Activated naive CD8-positive, alpha-beta T cell treated with anti-CD3 and anti-CD28 coated beads, Interleukin-2, amount 50 U/mL, for 24 hours (primary cell): ENCODE data around the gene SELPLG.
A peak's percentile ranks its signal among the peaks of the same experiment; 100 is the strongest.
"Not testable (repeated sequence)": the region's sequence is repeated elsewhere in the genome, so short reads cannot be mapped to it uniquely, and the experiment has no call there.

Source experiments
- ATAC-seq: fragments of 150-1000 bp; cut with Tn5 transposase; one replicate; pipeline ENCODE4 v1.10.0; 2021
- DNase-seq: peaks from one replicate; pipeline ENCODE4 v3.0.0; 2021
- H3K27ac Mint-ChIP-seq: one replicate; pipeline ENCODE4 v1.8.0; 2021; ENCODE audit warnings: mild to moderate bottlenecking, mixed read lengths
- H3K27me3 Mint-ChIP-seq: one replicate; pipeline ENCODE4 v1.8.0; 2021; ENCODE audit warnings: mixed read lengths
- H3K36me3 Mint-ChIP-seq: one replicate; pipeline ENCODE4 v1.8.0; 2021; ENCODE audit warnings: low read depth, mixed read lengths
- H3K4me1 Mint-ChIP-seq: one replicate; pipeline ENCODE4 v1.8.0; 2021; ENCODE audit warnings: mixed read lengths
- H3K4me3 Mint-ChIP-seq: one replicate; pipeline ENCODE4 v1.8.0; 2021; ENCODE audit warnings: mild to moderate bottlenecking, moderate library complexity, mixed read lengths
- H3K9me3 Mint-ChIP-seq: one replicate; pipeline ENCODE4 v1.8.0; 2021; ENCODE audit warnings: mixed read lengths

Gene SELPLG

DNA sequence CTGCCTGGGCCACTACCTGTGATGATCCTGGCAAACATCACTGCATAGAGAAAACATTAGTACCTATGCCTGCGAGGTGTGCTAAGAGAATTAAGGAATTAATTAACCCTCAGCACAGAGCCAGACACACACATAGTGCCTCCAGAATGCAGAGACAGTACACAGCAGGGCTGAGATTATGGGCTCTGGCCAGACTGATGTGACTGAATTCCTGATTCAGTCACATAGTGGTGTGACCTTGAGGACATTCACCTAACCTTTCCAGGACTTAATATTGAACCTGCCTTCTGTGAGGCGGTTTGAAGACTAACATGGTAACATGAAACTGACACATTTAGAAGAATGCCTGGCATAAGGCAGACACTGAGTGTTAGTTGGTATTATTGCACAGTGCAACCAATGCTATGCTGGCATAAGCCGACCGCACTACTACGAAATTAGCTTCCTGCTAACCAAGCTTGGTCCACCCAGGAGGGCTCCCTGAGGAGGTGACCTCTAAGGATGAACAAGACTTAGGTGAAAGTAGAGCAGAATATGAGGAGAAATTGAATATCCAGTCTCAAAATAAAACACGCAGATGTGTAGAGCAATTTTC, 32.0 kb upstream of the SELPLG start:
- H3K27me3 Mint-ChIP-seq, result no peaks in the 10 kb centered on the region
- DNase-seq (no peak), ATAC-seq (no peak)
- no peaks in the 10 kb centered on the region for H3K9me3 Mint-ChIP-seq
- no peak overlapping the region for H3K27ac Mint-ChIP-seq
- no peak overlapping the region for H3K4me3 Mint-ChIP-seq
- H3K4me1 Mint-ChIP-seq, result peaks cover 32% of the 10 kb centered on the region
- no peaks in the 10 kb centered on the region for H3K36me3 Mint-ChIP-seq

DNA sequence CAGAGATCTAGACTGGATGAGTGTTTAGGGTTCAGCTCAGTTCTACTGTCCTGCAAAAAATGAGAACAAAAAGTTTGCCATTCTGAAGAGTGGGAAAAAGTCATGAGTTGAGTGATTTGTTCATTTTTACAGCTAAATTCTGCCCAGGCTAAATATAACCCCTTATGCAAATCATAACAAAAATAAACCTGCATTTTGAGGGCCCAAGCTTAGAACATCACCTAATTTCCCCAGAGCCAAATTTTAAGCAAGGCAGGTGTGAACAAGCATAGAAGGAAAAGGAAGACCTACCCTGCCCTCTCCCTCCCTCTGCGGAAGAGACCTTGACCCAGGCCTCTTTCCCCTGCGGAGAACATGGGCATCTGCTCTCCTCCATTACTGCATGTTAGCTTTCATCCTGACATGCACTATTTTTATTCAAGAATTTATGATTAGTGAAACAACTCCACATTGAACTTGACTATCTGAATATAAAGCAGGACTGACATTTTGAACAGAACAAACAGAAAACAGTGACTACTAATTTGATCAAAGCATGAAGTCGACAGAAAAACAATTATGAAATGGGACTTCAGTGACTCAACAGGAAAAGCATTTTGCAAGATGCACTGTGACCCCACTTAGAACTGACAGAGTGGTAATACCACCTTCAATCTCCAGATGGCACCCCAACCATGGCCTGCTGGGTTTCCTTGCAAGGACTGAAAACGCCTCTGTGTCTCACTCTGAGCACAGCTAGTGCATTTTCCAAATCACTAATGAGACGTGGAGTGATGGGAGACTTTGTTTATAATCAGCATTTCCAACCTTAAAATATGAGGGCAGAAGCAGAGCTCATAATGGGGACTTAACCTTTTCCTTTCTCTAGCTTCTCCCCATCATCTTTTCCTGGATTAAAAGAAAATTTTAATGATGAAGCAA, 30.9 kb upstream of the SELPLG start:
- no peaks in the 10 kb centered on the region for H3K27me3 Mint-ChIP-seq
- H3K9me3 Mint-ChIP-seq, result no peaks in the 10 kb centered on the region
- peak overlapping the region; percentile 60 for H3K27ac Mint-ChIP-seq
- peaks cover 32% of the 10 kb centered on the region for H3K4me1 Mint-ChIP-seq
- ATAC-seq, result peak; percentile 99
- peak; percentile 83 for DNase-seq
- H3K4me3 Mint-ChIP-seq, result peak overlapping the region; percentile 21
- H3K36me3 Mint-ChIP-seq, result no peaks in the 10 kb centered on the region

DNA sequence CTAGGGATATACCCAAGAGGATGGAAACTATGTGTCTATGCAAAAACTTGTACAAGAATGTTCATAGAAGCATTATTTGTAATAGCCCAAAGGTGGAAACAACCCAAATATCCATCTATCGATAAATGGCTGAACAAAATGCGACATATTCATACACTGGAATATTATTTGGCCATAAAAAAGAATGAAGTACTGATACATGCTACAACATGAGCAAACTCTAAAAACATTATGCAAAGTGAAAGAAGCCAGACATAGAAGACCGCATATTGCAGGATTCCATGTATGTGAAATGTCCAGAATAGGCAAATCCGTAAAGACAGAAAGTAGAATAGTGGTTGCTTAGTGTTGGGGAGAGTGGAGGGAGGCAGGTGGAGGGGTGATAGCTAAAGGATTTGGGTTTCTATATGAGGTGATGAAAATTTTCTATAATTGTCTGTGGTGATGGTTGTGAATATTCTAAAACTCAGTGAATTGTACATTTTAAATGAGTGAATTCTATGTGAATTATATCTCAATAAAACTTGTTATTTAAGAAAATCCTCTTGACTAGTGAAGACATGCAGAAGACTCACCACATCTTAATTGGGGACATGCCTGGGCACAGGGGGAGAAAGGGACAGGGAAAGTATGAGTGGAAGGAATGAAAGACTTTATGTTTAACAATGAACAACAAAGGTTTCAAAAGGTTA, 29.8 kb upstream of the SELPLG start:
- DNase-seq (no peak), ATAC-seq (no peak)
- Mint-ChIP-seq H3K4me3 (no peak overlapping the region), H3K27me3 (no peaks in the 10 kb centered on the region), H3K36me3 (no peaks in the 10 kb centered on the region), H3K27ac (no peak overlapping the region), H3K4me1 (peaks cover 32% of the 10 kb centered on the region), H3K9me3 (no peaks in the 10 kb centered on the region)

DNA sequence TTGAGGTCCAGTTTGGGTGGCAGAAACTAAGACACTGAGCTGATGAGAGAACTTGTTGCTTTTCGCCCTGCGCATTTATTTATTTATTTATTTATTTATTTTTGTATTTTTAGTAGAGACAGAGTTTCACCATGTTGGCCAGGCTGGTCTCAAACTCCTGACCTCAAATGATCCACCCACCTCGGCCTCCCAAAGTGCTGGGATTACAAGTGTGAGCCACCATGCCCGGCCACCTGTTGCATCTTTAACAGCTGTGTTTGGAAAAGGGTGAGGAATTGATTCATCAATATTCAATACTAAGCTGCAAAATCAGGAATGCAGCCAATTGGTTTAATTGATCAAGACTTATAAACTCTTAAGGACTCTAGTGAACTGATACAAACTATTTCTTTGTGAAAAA, 24.4 kb upstream of the SELPLG start:
- ATAC-seq, H3K27me3 Mint-ChIP-seq, H3K36me3 Mint-ChIP-seq: not testable (repeated sequence)

DNA sequence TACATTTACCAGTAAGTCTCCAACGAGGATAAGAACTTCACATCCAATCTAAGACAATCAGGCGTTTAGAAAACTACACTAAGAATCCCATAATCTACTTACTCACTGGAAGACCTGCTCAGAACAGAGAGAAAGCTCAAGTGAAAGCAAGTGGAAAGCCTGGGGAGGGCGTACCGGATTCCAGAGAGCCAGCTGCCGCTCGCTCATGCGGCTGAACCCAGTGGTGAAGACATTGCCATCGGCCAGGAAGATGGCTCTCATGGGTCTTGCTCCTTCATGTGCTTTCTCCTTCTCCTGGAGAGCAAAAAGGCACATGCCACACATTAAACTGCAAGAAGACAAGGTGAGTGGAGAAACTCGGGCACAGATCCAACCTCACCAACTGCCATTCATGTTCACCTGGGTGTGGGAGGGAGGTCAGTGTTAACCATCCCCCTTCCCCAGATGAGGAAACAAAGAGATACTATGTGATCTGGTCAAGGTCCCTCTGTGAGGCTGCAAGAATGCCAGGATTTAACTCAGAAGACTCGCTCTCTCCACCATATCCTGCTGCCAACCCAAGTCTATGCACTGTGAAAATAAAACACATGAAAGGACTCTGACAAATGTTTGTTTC, 23.5 kb upstream of the SELPLG start:
- Mint-ChIP-seq H3K36me3 (peaks cover 5% of the 10 kb centered on the region), H3K27me3 (no peaks in the 10 kb centered on the region), H3K4me3 (no peak overlapping the region), H3K9me3 (no peaks in the 10 kb centered on the region), H3K27ac (no peak overlapping the region), H3K4me1 (peaks cover 17% of the 10 kb centered on the region)
- DNase-seq (no peak), ATAC-seq (no peak)

More for the DNA sequence above, 24.4 kb upstream of the SELPLG start:
- not testable (repeated sequence) for H3K4me3 Mint-ChIP-seq, H3K9me3 Mint-ChIP-seq, DNase-seq, H3K27ac Mint-ChIP-seq
- H3K4me1 Mint-ChIP-seq, result peaks cover 13% of the 10 kb centered on the region

DNA sequence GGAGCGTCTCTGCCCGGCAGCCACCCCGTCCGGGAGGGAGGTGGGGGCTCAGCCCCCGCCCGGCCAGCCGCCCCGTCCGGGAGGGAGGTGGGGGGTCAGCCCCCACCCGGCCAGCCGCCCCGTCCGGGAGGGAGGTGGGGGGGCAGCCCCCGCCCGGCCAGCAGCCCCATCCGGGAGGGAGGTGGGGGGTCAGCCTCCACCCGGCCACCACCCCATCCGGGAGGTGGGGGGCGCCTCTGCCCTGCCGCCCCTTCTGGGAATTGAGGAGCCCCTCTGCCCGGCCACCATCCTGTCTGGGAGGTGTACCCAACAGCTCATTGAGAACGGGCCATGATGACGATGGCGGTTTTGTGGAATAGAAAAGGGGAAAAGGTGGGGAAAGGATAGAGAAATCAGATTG, 22.6 kb upstream of the SELPLG start:
- not testable (repeated sequence) for H3K27ac Mint-ChIP-seq

DNA sequence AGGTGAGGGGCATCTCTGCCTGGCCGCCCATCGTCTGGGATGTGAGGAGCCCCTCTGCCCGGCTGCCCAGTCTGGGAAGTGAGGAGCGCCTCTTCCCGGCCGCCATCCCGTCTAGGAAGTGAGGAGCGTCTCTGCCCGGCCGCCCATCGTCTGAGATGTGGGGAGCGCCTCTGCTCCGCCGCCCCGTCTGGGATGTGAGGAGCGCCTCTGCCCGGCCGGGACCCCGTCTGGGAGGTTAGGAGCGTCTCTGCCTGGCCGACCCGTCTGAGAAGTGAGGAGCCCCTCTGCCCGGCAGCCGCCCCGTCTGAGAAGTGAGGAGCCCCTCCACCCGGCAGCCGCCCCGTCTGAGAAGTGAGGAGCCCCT, 22.1 kb upstream of the SELPLG start:
- H3K36me3 Mint-ChIP-seq, H3K4me3 Mint-ChIP-seq, ATAC-seq, H3K9me3 Mint-ChIP-seq, H3K27ac Mint-ChIP-seq, DNase-seq, H3K27me3 Mint-ChIP-seq: not testable (repeated sequence)
- peaks cover 19% of the 10 kb centered on the region for H3K4me1 Mint-ChIP-seq

More for the DNA sequence above, 22.6 kb upstream of the SELPLG start:
- not testable (repeated sequence) for H3K27me3 Mint-ChIP-seq, ATAC-seq, H3K9me3 Mint-ChIP-seq, DNase-seq, H3K4me3 Mint-ChIP-seq, H3K36me3 Mint-ChIP-seq
- peaks cover 22% of the 10 kb centered on the region for H3K4me1 Mint-ChIP-seq

DNA sequence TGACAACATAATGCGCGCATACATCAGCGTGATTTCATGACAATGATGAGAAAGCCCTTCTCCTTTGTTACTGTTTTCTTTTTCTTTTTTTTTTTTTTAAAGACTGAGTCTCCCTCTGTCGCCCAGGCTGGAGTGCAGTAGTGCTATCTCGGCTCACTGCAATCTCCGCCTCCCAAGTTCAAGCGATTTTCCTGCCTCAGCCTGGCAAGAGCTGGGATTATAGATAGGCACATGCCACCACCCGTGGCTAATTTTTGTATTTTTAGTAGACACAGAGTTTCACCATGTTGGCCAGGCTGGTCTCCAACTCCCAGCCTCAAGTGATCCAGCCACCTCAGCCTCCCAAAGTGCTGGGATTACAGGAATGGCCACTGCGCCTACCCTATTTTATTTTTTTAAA, 20.9 kb upstream of the SELPLG start:
- not testable (repeated sequence) for DNase-seq, H3K27ac Mint-ChIP-seq, ATAC-seq, H3K9me3 Mint-ChIP-seq, H3K4me3 Mint-ChIP-seq, H3K27me3 Mint-ChIP-seq
- Mint-ChIP-seq H3K36me3 (peaks cover 12% of the 10 kb centered on the region), H3K4me1 (peaks cover 22% of the 10 kb centered on the region)

DNA sequence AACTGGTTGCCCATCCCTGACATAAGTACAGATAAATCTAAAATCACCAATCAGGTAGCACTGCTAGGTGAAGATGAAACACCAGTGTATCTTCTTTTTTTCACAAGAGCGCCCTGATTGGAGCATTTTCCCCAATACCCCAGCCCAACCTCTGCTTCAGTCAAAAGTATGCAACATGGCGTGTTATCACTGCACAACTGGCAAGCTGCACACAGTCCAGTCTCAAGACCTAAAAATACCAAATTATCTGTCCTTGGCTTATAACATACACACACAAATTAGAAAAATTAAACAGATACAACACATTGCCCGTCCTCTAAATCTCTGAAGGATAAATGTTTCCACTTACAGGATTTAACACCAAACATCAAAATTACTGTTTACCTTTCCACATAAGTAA, 20.2 kb upstream of the SELPLG start:
- Mint-ChIP-seq H3K27ac (peak overlapping the region; percentile 23), H3K9me3 (no peaks in the 10 kb centered on the region), H3K4me1 (peaks cover 29% of the 10 kb centered on the region), H3K27me3 (no peaks in the 10 kb centered on the region), H3K36me3 (peaks cover 18% of the 10 kb centered on the region), H3K4me3 (no peak overlapping the region)
- ATAC-seq, result no peak
- no peak for DNase-seq

DNA sequence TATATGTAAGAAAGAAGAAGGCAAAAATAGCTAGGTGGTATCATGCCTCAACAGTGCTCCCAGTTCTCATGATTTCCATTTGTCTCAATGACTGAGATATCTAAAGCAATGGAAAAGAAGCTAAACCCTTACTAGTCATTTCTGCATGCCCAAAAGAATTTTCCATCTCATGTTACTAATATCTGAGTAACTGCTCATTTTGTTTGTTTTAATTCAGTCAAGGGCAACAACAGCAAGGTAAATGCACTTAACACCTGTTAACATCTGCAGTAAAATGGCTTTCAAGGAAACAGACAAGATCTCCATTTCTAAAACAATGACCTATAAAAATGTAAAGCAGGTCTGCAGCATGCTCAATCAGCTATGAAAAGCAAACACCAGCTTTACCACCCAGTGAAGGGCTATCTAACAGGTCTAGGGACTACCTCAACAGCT, 19.4 kb upstream of the SELPLG start:
- Mint-ChIP-seq H3K4me3 (no peak overlapping the region), H3K27me3 (no peaks in the 10 kb centered on the region), H3K9me3 (no peaks in the 10 kb centered on the region), H3K27ac (peak overlapping the region; percentile 1), H3K4me1 (peaks cover 38% of the 10 kb centered on the region), H3K36me3 (peaks cover 26% of the 10 kb centered on the region)
- DNase-seq (no peak), ATAC-seq (no peak)

DNA sequence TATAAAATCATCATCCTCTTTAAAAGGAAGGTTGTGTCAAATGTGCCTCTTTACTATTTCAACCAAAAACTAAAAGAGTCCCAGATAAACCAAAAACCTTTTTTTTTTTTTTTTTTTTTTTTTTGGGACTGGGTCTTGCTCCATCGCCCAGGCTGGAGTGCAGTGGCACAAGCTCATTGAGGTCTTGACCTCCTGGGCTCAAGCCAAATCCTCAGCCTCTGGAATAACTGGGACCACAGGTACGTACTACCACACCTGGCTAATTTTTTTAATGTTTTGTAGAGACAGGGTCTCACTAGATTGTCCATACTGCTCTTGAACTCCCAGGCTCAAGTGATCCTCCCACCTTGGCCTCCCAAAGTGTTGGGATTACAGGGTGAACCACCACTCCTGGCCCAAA, 16.4 kb upstream of the SELPLG start:
- peaks cover 33% of the 10 kb centered on the region for H3K36me3 Mint-ChIP-seq
- peaks cover 60% of the 10 kb centered on the region for H3K4me1 Mint-ChIP-seq
- H3K27me3 Mint-ChIP-seq, result no peaks in the 10 kb centered on the region
- H3K27ac Mint-ChIP-seq, result no peak overlapping the region
- H3K4me3 Mint-ChIP-seq, result no peak overlapping the region
- ATAC-seq (no peak), DNase-seq (no peak)
- no peaks in the 10 kb centered on the region for H3K9me3 Mint-ChIP-seq

DNA sequence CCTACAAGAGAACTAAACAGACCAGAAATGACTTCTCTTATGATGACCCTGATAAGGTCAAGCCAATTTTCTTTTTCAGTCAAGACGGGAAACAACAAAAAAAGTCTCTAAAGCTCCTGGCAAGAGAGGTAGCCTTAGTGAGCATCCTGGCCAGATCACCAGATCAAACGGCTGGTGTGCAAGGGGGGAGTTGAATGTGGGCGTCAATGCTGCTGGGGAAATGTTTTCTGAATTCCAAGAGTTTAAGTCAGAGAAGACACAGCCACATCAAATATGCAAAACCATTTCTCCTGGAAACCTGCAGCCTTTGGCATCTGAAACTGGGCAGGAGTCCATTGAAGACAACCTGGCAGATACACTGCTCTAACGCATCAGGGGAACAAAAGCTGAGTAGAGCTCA, 16.0 kb upstream of the SELPLG start:
- no peaks in the 10 kb centered on the region for H3K27me3 Mint-ChIP-seq
- H3K9me3 Mint-ChIP-seq, result no peaks in the 10 kb centered on the region
- no peak for ATAC-seq
- H3K36me3 Mint-ChIP-seq, result peaks cover 33% of the 10 kb centered on the region
- no peak overlapping the region for H3K4me3 Mint-ChIP-seq
- no peak for DNase-seq
- peak overlapping the region; percentile 17 for H3K27ac Mint-ChIP-seq
- H3K4me1 Mint-ChIP-seq, result peaks cover 60% of the 10 kb centered on the region

DNA sequence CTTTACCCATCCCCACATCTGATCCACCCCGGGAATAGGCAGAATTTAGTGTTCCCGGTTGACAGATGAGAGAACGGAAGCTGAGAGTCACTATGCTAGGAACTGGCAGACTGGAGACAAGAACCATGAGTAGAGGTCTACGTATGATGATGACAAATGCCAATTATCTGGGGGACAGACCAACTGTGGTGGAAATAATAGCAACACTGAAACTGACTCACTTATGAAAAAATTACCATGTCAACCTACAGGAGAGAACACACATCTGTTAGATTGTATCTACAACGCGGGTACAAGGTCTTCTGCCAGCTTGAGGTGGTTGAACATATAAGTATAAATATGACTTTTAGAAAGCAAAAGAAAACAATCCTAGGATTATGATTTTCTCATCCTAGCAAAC, 15.4 kb upstream of the SELPLG start:
- DNase-seq, result no peak
- Mint-ChIP-seq H3K9me3 (no peaks in the 10 kb centered on the region), H3K4me1 (peaks cover 60% of the 10 kb centered on the region), H3K36me3 (peaks cover 33% of the 10 kb centered on the region), H3K4me3 (no peak overlapping the region), H3K27me3 (no peaks in the 10 kb centered on the region), H3K27ac (peak overlapping the region; percentile 17)
- peak; percentile 83 for ATAC-seq

DNA sequence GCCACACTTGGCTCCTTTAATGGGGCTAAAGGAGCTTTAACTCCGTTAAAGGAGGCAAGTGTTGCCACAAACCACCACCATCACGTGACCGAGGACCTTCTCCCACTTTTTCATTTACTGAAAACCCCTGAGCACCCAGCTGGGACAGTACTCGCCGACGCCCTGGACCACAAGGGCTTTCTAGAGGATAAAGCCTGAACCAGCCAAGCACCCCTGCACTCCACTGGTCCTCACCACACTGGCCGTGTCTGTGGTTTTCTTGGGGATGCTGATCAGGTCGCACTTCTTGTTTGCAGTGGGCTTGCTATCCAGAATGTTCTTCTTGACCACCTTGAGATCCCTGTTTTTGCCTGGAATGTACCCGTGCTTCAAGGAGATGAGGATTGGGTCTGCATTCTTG, 14.7 kb upstream of the SELPLG start:
- Mint-ChIP-seq H3K27me3 (no peaks in the 10 kb centered on the region), H3K36me3 (peaks cover 33% of the 10 kb centered on the region), H3K4me3 (no peak overlapping the region), H3K27ac (peak overlapping the region; percentile 17), H3K4me1 (peaks cover 58% of the 10 kb centered on the region), H3K9me3 (no peaks in the 10 kb centered on the region)
- ATAC-seq, result no peak
- no peak for DNase-seq
